ENCODE measurements around the gene TSKU. TPM values are rescaled to one million over a fixed set of nuclear protein-coding genes. Genes with fewer than 3 reads are reported as not detected.

Gene TSKU
- total RNA-seq, 1 donor from 2014 or later, result 32.8 TPM

DNA sequence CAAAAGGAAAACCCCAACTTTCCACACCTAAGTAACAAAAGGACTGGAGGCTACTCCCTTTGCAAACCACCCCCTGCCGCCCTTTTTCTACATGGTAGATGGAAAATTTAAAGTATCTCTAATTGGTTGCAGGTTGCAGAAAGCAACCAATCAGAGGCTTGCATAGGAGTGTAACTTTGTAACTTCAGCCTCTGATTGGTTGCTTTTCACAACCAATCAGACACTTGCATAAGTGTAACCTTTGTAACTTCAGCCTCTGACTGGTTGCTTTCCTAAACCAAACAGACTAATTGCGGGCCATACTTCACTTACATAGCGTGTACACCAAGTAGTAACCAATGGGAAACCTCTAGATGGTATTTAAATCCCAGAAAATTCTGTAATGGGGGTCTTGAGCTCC lies 60.8 kb downstream of the TSKU start:
- DNase-seq (ENCODE audit: extremely low spot score, unreplicated experiment), result no peak
- Mint-ChIP-seq H3K27ac (no peak overlapping the region), H3K4me1 (ENCODE audit: unreplicated experiment) (peaks cover 5% of the 10 kb centered on the region), H3K4me3 (no peak overlapping the region), H3K9me3 (peaks cover 4% of the 10 kb centered on the region), H3K36me3 (no peaks in the 10 kb centered on the region), H3K27me3 (peaks cover 30% of the 10 kb centered on the region)
- TF ChIP-seq, protein P1, sequence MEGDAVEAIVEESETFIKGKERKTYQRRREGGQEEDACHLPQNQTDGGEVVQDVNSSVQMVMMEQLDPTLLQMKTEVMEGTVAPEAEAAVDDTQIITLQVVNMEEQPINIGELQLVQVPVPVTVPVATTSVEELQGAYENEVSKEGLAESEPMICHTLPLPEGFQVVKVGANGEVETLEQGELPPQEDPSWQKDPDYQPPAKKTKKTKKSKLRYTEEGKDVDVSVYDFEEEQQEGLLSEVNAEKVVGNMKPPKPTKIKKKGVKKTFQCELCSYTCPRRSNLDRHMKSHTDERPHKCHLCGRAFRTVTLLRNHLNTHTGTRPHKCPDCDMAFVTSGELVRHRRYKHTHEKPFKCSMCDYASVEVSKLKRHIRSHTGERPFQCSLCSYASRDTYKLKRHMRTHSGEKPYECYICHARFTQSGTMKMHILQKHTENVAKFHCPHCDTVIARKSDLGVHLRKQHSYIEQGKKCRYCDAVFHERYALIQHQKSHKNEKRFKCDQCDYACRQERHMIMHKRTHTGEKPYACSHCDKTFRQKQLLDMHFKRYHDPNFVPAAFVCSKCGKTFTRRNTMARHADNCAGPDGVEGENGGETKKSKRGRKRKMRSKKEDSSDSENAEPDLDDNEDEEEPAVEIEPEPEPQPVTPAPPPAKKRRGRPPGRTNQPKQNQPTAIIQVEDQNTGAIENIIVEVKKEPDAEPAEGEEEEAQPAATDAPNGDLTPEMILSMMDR (conservative IDR thresholded peaks at IDR 0.05), result no peak

DNA sequence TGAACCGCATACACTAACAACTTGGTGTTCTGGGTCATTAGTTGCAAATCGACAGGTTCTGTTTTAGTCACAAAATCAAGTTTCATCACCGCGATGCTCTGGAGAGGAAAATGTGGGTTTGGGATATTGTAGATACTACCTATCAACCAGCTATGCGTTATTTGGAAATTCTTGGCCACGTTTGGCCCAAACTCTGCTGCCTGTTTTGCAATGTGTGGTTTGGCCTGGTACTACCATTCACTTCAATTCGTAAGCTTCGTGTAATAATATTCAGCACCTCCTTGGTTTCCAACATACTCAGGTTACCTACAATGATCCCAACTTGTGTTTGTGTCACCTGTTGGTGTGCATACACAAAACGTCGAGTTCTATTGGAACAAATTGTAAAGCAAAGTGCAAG lies 61.4 kb downstream of the TSKU start:
- Mint-ChIP-seq H3K27ac (no peak overlapping the region), H3K9me3 (peaks cover 4% of the 10 kb centered on the region), H3K27me3 (peaks cover 27% of the 10 kb centered on the region), H3K4me3 (no peak overlapping the region), H3K36me3 (no peaks in the 10 kb centered on the region), H3K4me1 (ENCODE audit: unreplicated experiment) (no peaks in the 10 kb centered on the region)
- DNase-seq (ENCODE audit: extremely low spot score, unreplicated experiment), result no peak
- TF ChIP-seq, protein P1 (conservative IDR thresholded peaks at IDR 0.05), result no peak

- TF ChIP-seq, protein P1 (conservative IDR thresholded peaks at IDR 0.05), result no peak
- H3K27me3 Mint-ChIP-seq, result peaks cover 26% of the 10 kb centered on the region
- H3K36me3 Mint-ChIP-seq, result no peaks in the 10 kb centered on the region
- no peak overlapping the region for H3K27ac Mint-ChIP-seq
- H3K9me3 Mint-ChIP-seq, result peaks cover 4% of the 10 kb centered on the region
- H3K4me3 Mint-ChIP-seq, result no peak overlapping the region
- DNase-seq (ENCODE audit: extremely low spot score, unreplicated experiment), result no peak
- no peaks in the 10 kb centered on the region for H3K4me1 Mint-ChIP-seq (ENCODE audit: unreplicated experiment)
These were observed 61.9 kb downstream of the TSKU start for GRCh38 chr11:76845069-76845468.

GRCh38 chr11:76846441-76846840 lies 63.3 kb downstream of the TSKU start:
- no peaks in the 10 kb centered on the region for H3K36me3 Mint-ChIP-seq
- H3K9me3 Mint-ChIP-seq, result peaks cover 4% of the 10 kb centered on the region
- H3K27ac Mint-ChIP-seq, result no peak overlapping the region
- TF ChIP-seq, protein P1 (conservative IDR thresholded peaks at IDR 0.05), result no peak
- no peak overlapping the region for H3K4me3 Mint-ChIP-seq
- H3K27me3 Mint-ChIP-seq, result peaks cover 20% of the 10 kb centered on the region
- DNase-seq (ENCODE audit: extremely low spot score, unreplicated experiment), result no peak
- no peaks in the 10 kb centered on the region for H3K4me1 Mint-ChIP-seq (ENCODE audit: unreplicated experiment)

Other genes with a start within 250 kb of the TSKU start
- 4.3 and 5.4 TPM in 2 replicates for gene LRRC32, start 112.6 kb upstream of the TSKU start, total RNA-seq (ENCODE audit: low replicate concordance)
- 25.7 and 39.3 TPM in 2 replicates for gene ACER3, start 77.6 kb downstream of the TSKU start, total RNA-seq (ENCODE audit: low replicate concordance)

All from type B pancreatic cell (in vitro differentiated cells).